Left lobe of liver (tissue), 2 donors: Measurements from ENCODE around the gene GAS1. TPM values are rescaled to one million over a fixed set of nuclear protein-coding genes. Genes with fewer than 3 reads are reported as not detected.

Experiments
- ATAC-seq: fragments of 200-7000 bp; cut with Tn5 transposase; one replicate; pipeline ENCODE4 v1.9.1; 2020; ENCODE audit warnings: mild to moderate bottlenecking, moderate library complexity
- DNase-seq: peaks from one replicate; pipeline ENCODE4 v3.0.0-alpha.2; 2020; ENCODE audit warnings: low spot score
- total RNA-seq: library from RNA; stranded (reverse); gene quantifications from one replicate; pipeline ENCODE4 v1.2.1, GENCODE V29; 2021
- donor health status: DM: no; HTN: no; CAD: no; lungs with moderate emphysema.
- donor health status: DM: no; HTN: yes; CAD: no.

GAS1 gene
- total RNA-seq, 1 donor from 2014 or later, result 1.4 TPM

DNA sequence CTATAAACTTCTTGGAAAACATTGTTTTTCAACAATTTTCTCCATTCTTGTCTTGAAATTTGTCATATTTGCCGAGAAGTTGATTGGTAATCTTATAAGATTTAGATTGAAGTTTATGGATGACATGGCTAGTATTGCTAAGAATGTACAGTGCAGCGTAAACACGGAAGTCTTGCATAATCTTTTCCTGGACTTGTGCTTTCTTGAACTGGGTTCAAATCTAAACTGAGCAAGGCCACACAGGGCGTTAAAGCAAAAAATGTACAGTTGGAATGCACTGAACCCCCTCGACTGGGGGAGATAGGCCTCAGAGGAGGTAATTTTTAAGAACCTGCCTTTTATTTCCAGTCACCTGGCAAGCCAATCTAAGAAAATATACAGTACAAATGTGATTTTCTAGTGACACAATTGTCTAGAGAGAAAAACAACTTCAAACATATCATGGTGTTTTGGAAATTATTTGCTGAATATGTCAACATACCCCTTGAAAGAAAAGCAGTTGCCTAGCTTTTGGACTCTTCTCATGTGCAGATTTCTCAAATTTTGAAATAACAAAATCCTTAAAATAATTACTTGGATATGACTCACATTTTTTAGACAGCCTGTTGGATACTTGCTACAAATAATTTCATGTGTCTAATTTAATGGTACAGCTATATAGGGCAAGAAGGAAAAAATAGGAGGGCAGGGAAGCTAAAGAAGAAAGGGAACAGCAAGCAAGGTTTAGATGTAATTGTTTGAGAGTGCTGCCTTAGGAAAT lies 18.5 kb upstream of the GAS1 start:
- DNase-seq, result no peak
- no peak for ATAC-seq

DNA sequence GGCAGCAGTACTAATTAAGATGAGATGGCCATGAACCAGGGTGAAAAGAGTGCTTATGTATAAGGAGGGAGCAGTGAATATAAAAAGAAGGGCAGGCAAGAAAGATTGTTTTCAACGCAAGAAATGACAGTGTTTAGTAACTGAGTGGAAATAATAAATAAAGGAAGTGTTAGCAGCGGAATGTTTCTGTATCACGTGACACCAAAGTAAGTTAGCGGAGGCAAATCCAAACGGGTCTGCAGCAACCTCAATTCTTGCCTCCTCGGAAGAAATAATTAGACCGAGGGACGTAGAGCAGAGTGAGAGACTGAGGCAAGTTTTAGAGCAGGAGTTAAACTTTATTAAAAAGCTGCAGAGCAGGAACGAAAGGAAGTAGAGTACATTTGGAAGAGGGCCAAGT lies 15.4 kb upstream of the GAS1 start:
- DNase-seq (no peak), ATAC-seq (no peak)

- DNase-seq (no peak), ATAC-seq (no peak)
Measured at GRCh38 chr9:86960938-86961337, 13.6 kb upstream of the GAS1 start.

GRCh38 chr9:86958203-86958602 lies 10.9 kb upstream of the GAS1 start:
- DNase-seq (no peak), ATAC-seq (no peak)

- DNase-seq (no peak), ATAC-seq (no peak)
Measured at GRCh38 chr9:86955561-86955960, 8.3 kb upstream of the GAS1 start.

GRCh38 chr9:86955042-86955441 lies 7.7 kb upstream of the GAS1 start:
- no peak for ATAC-seq
- no peak for DNase-seq

DNA sequence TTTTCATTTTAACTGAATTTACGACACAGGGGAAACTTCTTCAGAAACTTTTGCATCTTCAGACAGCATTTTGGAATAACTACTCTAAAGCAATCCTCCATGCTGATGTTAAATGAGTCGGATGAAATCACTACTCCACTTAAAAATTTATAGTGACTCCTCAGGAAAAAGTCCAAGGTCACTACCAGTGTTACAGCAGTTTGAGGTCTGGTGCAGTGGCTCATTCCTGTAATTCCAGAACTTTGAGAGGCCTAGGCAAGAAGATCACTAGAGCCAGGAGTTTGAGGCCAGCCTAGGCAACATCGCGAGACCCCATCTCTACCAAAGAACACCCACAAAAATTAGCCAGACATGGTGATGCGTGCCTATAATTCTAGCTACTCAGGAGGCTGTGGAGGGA lies 5.9 kb upstream of the GAS1 start:
- no peak for ATAC-seq
- DNase-seq, result no peak

- peak; percentile 66 for ATAC-seq
- DNase-seq, result peak; percentile 80
Measured at GRCh38 chr9:86948074-86948929, 996 bp upstream of the GAS1 start.

DNA sequence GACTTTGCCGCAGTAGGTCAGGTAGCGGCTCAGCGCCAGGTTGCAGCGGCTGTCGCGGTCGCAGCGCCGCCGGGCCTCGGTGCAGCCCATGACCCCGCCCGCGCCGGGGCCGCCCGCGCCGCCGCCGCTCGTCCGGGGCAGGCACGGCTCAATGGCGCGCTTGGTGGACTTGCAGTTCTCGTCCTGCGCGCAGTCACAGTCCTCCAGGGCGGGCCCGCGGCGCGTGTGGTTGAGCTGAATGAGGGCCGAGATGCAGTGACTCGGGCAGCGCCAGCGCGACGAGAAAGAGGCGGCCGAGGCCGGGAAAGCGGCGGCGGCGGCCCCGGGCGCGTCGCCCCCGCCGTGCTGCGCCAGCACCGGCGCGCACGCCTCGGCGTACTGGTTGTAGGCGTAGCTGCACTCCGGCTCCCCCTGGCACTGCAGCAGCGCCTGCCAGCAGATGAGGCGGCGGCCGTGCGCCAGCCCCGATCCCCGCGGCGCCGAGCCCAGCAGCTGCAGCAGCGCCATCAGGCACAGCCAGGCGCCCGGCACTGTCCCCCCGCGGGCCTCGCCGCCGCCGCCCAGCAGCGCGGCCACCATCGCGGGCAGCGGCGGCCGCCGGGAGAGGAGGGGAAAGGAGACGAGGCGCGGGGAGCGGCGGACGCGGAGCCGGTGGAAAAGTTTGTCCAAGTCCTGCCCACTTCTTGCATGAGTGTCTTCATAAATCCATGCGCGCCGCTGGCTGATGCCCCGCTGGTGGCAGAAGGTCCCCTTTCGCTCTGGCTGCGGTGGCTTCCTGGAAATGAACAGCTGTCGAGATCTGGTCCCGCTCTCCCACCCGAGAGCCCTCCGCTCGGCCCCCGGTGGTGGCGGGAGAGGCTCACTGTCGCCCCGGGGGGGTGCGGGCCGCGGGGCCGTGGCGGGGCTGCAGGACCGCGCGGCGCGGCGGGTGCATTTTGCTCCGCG lies 833 bp downstream of the GAS1 start:
- ATAC-seq (peak; percentile 71), DNase-seq (peak; percentile 80)

GRCh38 chr9:86945728-86946200 lies 1.5 kb downstream of the GAS1 start:
- ATAC-seq (peak; percentile 3), DNase-seq (no peak)

DNA sequence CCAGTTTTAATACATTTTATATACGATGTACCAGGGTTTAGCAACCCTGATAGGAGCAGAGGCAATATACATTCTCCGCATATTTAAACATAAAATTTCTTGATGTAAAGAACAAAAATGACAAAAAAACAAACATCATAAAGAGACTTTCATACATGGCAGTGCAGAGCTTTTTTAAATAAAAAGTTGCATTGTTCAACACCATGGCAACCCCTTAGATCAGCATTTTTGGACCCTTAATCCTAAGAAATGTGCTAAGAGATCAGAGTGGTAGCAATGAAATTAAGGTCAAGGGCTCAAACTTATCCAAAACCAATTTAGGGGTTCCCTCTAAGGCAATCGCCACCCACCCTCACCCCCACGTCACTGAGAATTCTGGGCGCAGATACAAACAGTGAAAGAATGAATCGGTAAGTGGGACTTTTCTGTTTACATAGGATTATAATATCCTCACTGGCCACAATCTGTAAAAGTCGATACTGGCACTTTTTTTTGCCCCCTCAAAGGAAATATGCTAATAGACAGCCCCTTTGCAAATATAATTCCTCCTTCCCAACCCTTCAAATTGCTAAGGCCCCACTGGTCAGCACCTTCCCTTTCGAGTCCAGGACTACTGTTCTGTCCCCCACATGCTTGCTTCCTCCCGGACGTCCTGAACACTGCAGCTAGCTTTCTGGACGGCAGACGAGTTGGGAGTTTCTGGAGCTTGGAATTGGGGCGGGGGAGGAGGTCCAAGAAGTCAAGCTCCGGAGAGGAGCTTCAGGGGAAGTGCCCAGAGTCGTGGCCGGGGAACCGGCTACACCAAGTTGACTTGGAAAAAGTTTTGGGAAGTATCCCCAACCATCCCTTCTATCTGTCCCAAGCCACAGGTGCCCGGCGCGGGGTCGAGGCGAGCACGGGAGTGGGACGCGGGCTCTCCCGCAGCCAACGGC lies 2.2 kb downstream of the GAS1 start:
- ATAC-seq, result no peak
- DNase-seq, result no peak

DNA sequence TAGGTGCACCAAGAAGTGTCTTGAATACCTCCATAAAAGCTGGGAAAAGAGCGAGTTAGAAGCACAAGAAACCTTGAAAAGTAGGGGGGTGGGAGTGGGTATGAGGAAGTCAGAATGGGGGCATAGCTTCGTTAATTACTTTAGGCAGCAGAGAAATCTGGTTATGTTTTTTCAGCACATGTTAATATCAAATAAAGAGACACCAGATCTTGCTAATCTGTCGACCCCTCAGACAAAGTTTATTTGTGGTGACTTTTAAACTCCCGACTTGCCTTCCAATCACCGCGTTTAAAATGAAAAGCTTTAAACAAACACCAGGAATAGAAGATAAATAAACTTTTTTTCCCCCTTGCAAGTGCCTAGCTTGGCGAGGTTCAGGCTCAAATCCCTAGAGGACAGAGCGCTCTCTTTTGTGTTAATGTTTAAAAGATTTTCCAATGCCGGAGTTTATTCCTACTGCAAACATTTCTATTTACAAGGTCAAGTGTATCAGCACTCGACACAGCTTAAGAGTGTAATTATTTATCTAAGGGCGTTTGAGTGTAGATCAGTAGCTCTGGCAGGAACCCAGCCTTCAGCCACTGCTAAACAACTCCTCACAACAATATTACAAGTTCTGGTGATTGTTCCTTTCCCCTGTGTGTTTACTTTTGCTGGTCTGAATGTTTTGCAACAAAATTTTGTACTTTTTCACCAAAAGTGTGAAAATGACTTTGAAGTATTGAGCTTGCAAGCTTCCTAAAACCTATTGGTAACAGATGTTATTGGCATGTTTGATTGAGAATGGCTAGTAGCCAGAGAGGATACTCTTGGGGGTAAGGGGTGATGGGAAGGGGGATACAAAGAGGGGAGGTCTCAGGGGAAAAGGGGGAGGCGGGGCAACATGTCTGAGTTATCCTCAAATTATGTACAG lies 3.8 kb downstream of the GAS1 start:
- peak; percentile 28 for ATAC-seq
- DNase-seq, result peak; percentile 50

DNA sequence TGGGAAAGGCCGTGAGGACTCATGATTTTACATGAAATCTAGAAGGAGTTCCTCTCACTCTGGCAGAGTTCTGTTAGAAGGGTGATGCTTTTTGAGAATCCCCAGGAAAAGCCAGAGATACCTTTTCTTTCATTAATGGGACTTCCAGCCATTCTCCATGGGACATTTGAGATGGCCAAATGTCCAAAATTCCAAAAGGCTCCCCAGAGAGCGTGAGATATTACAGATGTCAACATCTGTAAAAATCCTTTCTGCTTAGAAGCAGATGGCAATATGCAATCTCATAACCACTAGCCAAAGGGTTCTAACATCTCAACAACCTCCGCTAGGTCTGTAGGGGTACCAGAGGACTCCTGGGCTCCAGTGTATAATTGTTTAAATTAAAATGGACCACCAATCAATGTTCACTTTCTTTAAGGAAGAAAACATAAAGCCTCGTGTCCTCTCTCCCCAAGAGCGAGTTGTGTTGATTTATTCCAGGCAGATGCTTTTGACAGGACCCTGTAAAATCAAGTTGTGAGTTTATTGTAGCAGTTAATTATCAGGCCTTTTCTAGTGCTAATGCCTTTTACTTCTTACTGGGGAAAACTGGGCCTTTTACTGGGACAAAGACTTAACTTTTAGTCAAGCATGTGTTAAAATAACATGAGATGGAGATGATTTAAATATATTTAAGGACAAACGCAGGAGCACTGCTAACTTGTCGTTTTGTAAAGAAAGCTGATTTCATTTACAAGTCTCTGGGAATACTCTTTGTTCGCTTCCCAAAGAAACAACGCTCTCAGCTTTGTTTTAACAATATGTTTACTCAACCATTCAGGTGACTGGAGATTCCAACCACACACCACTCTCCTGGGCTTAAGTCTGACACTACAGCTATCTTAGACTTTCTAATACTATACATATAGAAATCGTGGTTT lies 4.8 kb downstream of the GAS1 start:
- ATAC-seq (no peak), DNase-seq (no peak)

DNA sequence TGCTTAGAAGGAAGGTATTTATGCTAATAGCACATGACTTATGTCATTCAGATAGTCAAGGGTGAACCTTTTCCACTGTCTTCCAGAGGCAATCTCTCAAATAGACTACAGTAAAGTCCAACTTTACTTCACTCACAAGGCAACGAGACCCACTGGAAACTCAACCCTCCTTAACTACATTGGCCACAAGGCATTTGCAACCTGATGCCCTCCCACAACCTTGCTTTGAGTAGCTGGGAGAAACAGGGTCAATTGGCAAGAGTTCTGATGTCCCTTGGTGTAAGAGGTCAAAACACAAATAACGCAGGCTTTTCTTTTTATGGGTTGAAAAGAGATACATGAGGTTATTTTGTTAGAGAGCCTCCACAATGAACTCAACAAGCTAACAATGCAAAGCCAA lies 6.1 kb downstream of the GAS1 start:
- DNase-seq (no peak), ATAC-seq (no peak)

- ATAC-seq, result no peak
- no peak for DNase-seq
Measured at GRCh38 chr9:86940774-86941173, 6.5 kb downstream of the GAS1 start.

GRCh38 chr9:86939891-86940290 lies 7.4 kb downstream of the GAS1 start:
- DNase-seq (no peak), ATAC-seq (no peak)

DNA sequence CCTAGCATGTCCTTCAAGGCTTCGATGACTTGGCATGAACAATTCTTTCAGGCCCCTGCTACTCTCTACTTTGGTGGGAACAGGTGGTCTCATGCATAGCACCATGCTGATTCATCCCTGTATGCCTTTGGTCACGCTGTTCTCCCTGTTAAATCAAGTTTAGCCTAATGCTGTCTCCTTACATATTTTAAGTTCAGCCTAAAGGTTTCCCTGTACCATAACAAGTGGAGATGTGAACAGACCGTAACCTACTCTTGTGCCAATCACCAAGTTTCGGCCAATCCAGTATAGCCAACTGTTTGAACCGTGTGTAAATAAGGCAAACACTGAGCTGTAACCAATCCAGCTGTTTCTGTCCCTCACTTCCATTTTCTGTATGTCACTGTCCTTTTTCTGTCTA lies 8.0 kb downstream of the GAS1 start:
- no peak for ATAC-seq
- DNase-seq, result no peak

DNA sequence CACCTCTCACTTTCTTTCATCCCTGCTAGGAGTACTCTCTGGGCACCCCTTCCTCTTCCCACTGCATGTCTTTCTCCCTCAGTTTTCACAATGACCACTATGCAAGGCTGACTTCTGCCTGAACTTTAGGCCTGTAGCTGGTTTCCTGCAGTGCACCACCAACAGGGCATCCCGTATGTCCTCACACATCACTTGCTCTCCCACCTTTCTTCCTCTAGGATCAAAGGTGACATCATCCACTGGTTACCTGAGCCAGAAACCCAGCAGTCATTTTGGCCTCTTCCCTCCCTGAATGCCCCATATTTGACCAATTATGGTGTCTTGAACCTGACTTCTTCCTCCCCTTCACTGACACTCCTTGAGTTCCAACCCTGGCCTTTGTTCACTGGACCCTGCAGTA lies 8.5 kb downstream of the GAS1 start:
- DNase-seq, result no peak
- no peak for ATAC-seq
